Activated naive CD4-positive, alpha-beta T cell treated with anti-CD3 and anti-CD28 coated beads, Interleukin-2, amount 10 ng/mL, durations not matched to agents 7 days and 5 days (primary cell): ENCODE results near the gene ZNF775.

Experiments
- CTCF ChIA-PET: fragments of 350-600 bp; sonication (Branson Sonifier 250); formaldehyde crosslinking; loops from one replicate; lab custom pipeline; 2021; ENCODE audit warnings: antibody characterized with exemption; lab: Charles Lee
- DNase-seq: peaks from one replicate; pipeline ENCODE4 v3.0.0-alpha.2; 2020
- H3K27ac Mint-ChIP-seq: one replicate; pipeline ENCODE4 v1.8.0; 2021; ENCODE audit warnings: mild to moderate bottlenecking, moderate library complexity, mixed read lengths
- H3K27me3 Mint-ChIP-seq: one replicate; pipeline ENCODE4 v1.8.0; 2021; ENCODE audit warnings: mild to moderate bottlenecking, mixed read lengths
- H3K36me3 Mint-ChIP-seq: one replicate; pipeline ENCODE4 v1.8.0; 2021; ENCODE audit warnings: mixed read lengths
- H3K4me1 Mint-ChIP-seq: one replicate; pipeline ENCODE4 v1.8.0; 2021; ENCODE audit warnings: mixed read lengths
- H3K4me3 Mint-ChIP-seq: one replicate; pipeline ENCODE4 v1.8.0; 2021; ENCODE audit warnings: mild to moderate bottlenecking, moderate library complexity, mixed read lengths
- H3K9me3 Mint-ChIP-seq: one replicate; pipeline ENCODE4 v1.8.0; 2021; ENCODE audit warnings: mixed read lengths

ZNF775 gene

GRCh38 chr7:150368884-150369747 lies 10.0 kb upstream of the ZNF775 start:
- Mint-ChIP-seq H3K4me3 (peak overlapping the region; percentile 93), H3K27me3 (no peaks in the 10 kb centered on the region), H3K4me1 (peaks cover 47% of the 10 kb centered on the region), H3K27ac (peak overlapping the region; percentile 91), H3K36me3 (peaks cover 18% of the 10 kb centered on the region), H3K9me3 (no peaks in the 10 kb centered on the region)
- peak; percentile 65 for DNase-seq
- CTCF ChIA-PET, result interaction anchor here (0.9 to 2.0 kb wide), 5 partner anchors 9 to 37 kb away, joined by 3 to 6 read pairs (median 5); a partner anchor contains a TSS

GRCh38 chr7:150369748-150370501 lies 9.2 kb upstream of the ZNF775 start:
- Mint-ChIP-seq H3K9me3 (no peaks in the 10 kb centered on the region), H3K36me3 (peaks cover 20% of the 10 kb centered on the region)

GRCh38 chr7:150370612-150371071 lies 8.5 kb upstream of the ZNF775 start:
- CTCF ChIA-PET, result interaction anchor here (1.5 kb wide), 1 partner anchor 31 kb away, joined by 3 read pairs; no protein-coding TSS in a partner anchor
- H3K4me1 Mint-ChIP-seq, result peaks cover 45% of the 10 kb centered on the region
- DNase-seq, result no peak
- H3K36me3 Mint-ChIP-seq, result peaks cover 20% of the 10 kb centered on the region
- peak overlapping the region; percentile 51 for H3K27ac Mint-ChIP-seq
- H3K27me3 Mint-ChIP-seq, result no peaks in the 10 kb centered on the region
- H3K4me3 Mint-ChIP-seq, result peak overlapping the region; percentile 93
- no peaks in the 10 kb centered on the region for H3K9me3 Mint-ChIP-seq

More at GRCh38 chr7:150369748-150370501, 9.2 kb upstream of the ZNF775 start:
- Mint-ChIP-seq H3K27ac (no peak overlapping the region), H3K27me3 (no peaks in the 10 kb centered on the region), H3K4me3 (peak overlapping the region; percentile 93), H3K4me1 (peaks cover 46% of the 10 kb centered on the region)
- CTCF ChIA-PET, result interaction anchor here (0.9 to 2.0 kb wide), 4 partner anchors 8 to 36 kb away, joined by 3 to 5 read pairs (median 4); a partner anchor contains a TSS
- no peak for DNase-seq

- Mint-ChIP-seq H3K36me3 (peaks cover 21% of the 10 kb centered on the region), H3K4me1 (peaks cover 45% of the 10 kb centered on the region), H3K27ac (no peak overlapping the region), H3K27me3 (no peaks in the 10 kb centered on the region), H3K9me3 (no peaks in the 10 kb centered on the region), H3K4me3 (no peak overlapping the region)
- CTCF ChIA-PET, result interaction anchor here (0.9 kb wide), 1 partner anchor 51 kb away, joined by 3 read pairs; no protein-coding TSS in a partner anchor
- DNase-seq, result no peak
These were observed 7.8 kb upstream of the ZNF775 start for GRCh38 chr7:150371131-150371995.

- H3K4me3 Mint-ChIP-seq, result no peak overlapping the region
- peaks cover 47% of the 10 kb centered on the region for H3K4me1 Mint-ChIP-seq
- H3K9me3 Mint-ChIP-seq, result no peaks in the 10 kb centered on the region
- no peak for DNase-seq
- CTCF ChIA-PET, result interaction anchor here (0.9 to 1.1 kb wide), 2 partner anchors 18 to 50 kb away, joined by 3 to 4 read pairs; no protein-coding TSS in a partner anchor
- H3K27ac Mint-ChIP-seq, result no peak overlapping the region
- H3K27me3 Mint-ChIP-seq, result no peaks in the 10 kb centered on the region
- H3K36me3 Mint-ChIP-seq, result peaks cover 21% of the 10 kb centered on the region
These were observed 7.2 kb upstream of the ZNF775 start for GRCh38 chr7:150371996-150372270.

- Mint-ChIP-seq H3K9me3 (no peaks in the 10 kb centered on the region), H3K4me1 (peaks cover 49% of the 10 kb centered on the region), H3K27ac (peak overlapping the region; percentile 14), H3K4me3 (no peak overlapping the region), H3K36me3 (peaks cover 21% of the 10 kb centered on the region), H3K27me3 (no peaks in the 10 kb centered on the region)
- DNase-seq, result no peak
- CTCF ChIA-PET, result interaction anchor here (1.1 kb wide), 1 partner anchor 18 kb away, joined by 4 read pairs; no protein-coding TSS in a partner anchor
These were observed 6.7 kb upstream of the ZNF775 start for GRCh38 chr7:150372271-150373048.

- DNase-seq, result no peak
- Mint-ChIP-seq H3K36me3 (peaks cover 21% of the 10 kb centered on the region), H3K4me3 (no peak overlapping the region), H3K27ac (peak overlapping the region; percentile 14), H3K4me1 (peaks cover 50% of the 10 kb centered on the region), H3K27me3 (no peaks in the 10 kb centered on the region), H3K9me3 (no peaks in the 10 kb centered on the region)
- CTCF ChIA-PET, result interaction anchor here (0.6 to 1.1 kb wide), 2 partner anchors 19 to 24 kb away, joined by 4 read pairs; no protein-coding TSS in a partner anchor
These were observed 5.9 kb upstream of the ZNF775 start for GRCh38 chr7:150373049-150373801.

GRCh38 chr7:150374026-150374425 lies 5.1 kb upstream of the ZNF775 start:
- CTCF ChIA-PET, result no interaction called here
- Mint-ChIP-seq H3K27me3 (no peaks in the 10 kb centered on the region), H3K4me1 (peaks cover 52% of the 10 kb centered on the region), H3K4me3 (no peak overlapping the region), H3K27ac (no peak overlapping the region), H3K36me3 (peaks cover 19% of the 10 kb centered on the region), H3K9me3 (no peaks in the 10 kb centered on the region)
- no peak for DNase-seq

- Mint-ChIP-seq H3K27me3 (no peaks in the 10 kb centered on the region), H3K36me3 (peaks cover 19% of the 10 kb centered on the region), H3K27ac (no peak overlapping the region), H3K4me3 (no peak overlapping the region), H3K4me1 (peaks cover 48% of the 10 kb centered on the region), H3K9me3 (no peaks in the 10 kb centered on the region)
- no peak for DNase-seq
- CTCF ChIA-PET, result interaction anchor here (0.6 kb wide), 1 partner anchor 46 kb away, joined by 3 read pairs; no protein-coding TSS in a partner anchor
These were observed 4.7 kb upstream of the ZNF775 start for GRCh38 chr7:150374472-150374871.

GRCh38 chr7:150375662-150376521 lies 3.2 kb upstream of the ZNF775 start:
- no peaks in the 10 kb centered on the region for H3K27me3 Mint-ChIP-seq
- H3K4me3 Mint-ChIP-seq, result no peak overlapping the region
- peaks cover 48% of the 10 kb centered on the region for H3K4me1 Mint-ChIP-seq
- H3K27ac Mint-ChIP-seq, result peak overlapping the region; percentile 2
- no peaks in the 10 kb centered on the region for H3K9me3 Mint-ChIP-seq
- CTCF ChIA-PET, result no interaction called here
- no peak for DNase-seq
- H3K36me3 Mint-ChIP-seq, result peaks cover 16% of the 10 kb centered on the region

- peaks cover 15% of the 10 kb centered on the region for H3K36me3 Mint-ChIP-seq
- no peaks in the 10 kb centered on the region for H3K9me3 Mint-ChIP-seq
- CTCF ChIA-PET, result no interaction called here
- DNase-seq, result no peak
- H3K4me3 Mint-ChIP-seq, result no peak overlapping the region
- no peaks in the 10 kb centered on the region for H3K27me3 Mint-ChIP-seq
- peak overlapping the region; percentile 2 for H3K27ac Mint-ChIP-seq
- H3K4me1 Mint-ChIP-seq, result peaks cover 50% of the 10 kb centered on the region
These were observed 2.6 kb upstream of the ZNF775 start for GRCh38 chr7:150376560-150376959.
